GM18909 (cell line): ENCODE data around the gene CD72.

Experiments
- ATAC-seq: cut with Tn5 transposase; IDR thresholded peaks from one replicate; pipeline ENCODE4 v1.9.1; 2021; ENCODE audit warnings: mild to moderate bottlenecking; ENCODE audit not compliant: unreplicated experiment, poor library complexity

Gene CD72

DNA sequence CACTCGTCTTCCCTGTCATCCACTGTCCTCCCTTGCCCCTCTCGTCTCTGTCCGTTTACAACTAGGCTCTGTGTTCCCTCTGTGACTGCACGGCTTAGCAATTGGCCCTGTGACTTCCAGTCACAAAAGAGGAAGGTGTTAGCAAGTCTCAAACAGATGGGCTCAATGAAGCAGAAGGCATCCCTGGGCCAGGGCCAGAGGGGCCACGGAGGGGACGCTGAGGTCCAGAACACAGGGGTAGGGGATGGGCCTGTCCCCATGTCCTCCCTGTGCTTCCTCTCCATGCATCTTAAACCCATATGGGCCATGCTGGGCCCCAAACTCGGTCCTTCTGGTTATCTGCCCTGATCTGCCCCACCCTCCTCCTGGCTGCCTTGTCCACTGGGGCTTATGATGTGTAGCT lies at the start of gene CD72:
Gene CD72, minus strand, starts transcription at position 89 of the 403 bp plus-strand sequence. CDS start 110 bp downstream, outside the sequence.
- no peak for ATAC-seq

- ATAC-seq, result no peak
Measured at GRCh38 chr9:35667939-35668338, 49.7 kb upstream of the CD72 start.

- ATAC-seq, result no peak
Measured at GRCh38 chr9:35666549-35666948, 48.3 kb upstream of the CD72 start.

GRCh38 chr9:35666045-35666444 lies 47.8 kb upstream of the CD72 start:
- ATAC-seq, result no peak

DNA sequence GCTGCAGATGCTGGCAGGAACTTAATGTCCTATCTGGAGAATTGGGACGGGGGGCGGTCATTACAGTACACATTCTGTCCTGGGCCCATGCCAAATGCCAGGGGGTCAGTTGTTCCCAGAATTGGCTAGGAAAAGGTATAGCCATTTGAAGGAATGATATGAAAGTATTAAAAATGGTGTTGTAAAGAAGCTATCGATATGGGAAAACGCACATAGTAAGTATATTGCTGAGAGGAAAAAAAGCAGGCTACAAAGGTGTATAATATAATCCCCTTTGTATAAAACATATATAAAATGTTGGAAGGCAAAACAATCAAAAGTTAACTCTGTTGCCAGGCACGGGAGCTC lies 47.2 kb upstream of the CD72 start:
- ATAC-seq, result no peak

GRCh38 chr9:35664531-35665470 lies 46.6 kb upstream of the CD72 start, which contains the start of gene ARHGEF39:
Gene ARHGEF39, minus strand, starts transcription at chr9:35665195. Its CDS starts 26 bp downstream, at chr9:35665169.
- peak; percentile 71 for ATAC-seq

DNA sequence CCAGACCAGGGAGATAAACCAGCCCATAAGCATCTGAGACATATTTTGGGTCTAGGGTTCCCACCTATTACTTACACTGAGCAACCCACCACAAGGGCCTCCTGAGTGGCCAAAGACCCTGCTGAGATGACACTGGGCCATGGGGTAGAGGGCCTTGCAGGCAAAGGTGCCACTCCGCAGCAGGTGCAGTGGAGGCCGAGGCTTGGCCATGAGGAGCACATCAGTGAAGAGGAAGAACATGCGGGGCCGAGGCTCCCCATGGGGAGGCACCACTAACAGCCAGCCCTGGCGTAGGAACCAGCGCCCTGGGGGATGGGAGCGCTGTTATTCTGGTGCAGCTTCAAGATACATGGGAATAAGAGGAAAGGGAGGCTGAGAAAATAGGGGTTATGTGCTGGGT lies 44.2 kb upstream of the CD72 start:
- ATAC-seq, result no peak

DNA sequence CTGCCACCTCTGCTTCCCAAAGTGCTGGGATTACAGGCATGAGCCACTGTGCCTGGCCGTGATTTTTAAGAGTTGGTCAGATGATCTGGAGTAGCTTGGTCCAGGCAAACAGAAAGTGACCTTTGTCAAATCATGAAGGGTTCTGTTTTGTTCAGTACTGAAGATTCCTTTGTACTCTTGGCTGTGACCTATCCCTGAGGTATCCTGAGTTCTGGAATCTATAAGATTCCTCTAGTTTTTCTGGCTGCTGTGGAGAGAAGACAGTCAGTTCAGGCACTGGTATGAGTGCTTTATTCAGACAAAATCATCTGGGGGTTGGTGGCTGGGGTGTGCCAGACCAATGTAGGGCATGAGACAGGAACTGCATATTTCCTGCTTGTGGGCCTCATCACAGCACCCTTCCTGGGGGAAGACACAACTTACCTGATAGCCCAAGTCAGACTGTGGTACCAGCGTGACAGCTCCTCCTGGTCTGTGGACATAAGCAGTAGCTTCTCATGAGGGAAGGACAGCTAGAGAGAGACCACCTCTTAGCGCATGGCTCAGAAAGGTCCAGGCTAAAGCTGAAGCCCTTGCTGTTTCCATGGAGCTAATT lies 43.6 kb upstream of the CD72 start:
- ATAC-seq, result no peak

DNA sequence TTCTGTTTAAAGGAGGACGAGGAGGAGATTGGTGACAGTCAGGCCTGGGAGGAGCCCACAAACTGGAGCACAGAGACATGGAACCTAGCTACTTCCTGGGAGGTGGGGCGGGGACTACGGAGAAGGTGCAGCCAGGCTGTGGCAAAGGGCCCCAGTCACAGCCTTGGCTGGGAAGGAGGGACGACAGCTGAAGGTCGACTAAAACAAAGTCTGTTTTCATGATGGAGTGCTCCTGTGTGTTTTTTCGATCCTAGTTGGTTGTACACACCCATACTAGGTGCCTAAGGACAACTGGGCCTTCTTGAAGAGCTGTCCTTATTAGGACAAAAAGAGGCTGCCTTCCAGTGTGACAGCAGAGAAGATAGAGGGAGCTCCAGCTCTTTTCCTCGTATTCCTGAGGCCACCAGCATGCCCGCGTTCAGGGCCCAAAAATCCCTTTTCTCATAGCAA lies 42.8 kb upstream of the CD72 start:
- ATAC-seq, result no peak

DNA sequence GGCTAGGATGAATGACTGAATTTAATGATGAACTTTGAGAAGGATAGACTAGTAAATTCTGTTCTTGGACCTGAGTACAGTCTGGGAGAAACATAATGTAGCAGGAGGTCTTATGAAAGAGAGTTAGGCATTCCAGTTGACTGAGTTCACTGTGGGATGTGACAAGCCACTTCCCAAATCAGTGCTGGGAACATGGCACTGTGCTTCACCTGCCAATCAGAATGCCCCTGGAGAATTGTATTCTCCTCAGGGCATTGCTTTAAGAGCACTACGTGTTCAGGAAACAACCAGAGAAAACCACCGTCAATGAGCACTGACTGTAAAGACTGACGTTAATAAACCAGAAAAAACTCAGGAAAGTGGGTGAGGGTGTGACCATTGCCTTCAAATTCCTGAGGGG lies 41.1 kb upstream of the CD72 start:
- ATAC-seq, result no peak

GRCh38 chr9:35658968-35659220 lies 40.7 kb upstream of the CD72 start:
- ATAC-seq, result no peak

GRCh38 chr9:35658137-35658967 lies 40.1 kb upstream of the CD72 start, which contains the start of gene CCDC107:
Gene CCDC107, plus strand, starts transcription at chr9:35658292. Its CDS starts 88 bp downstream, at chr9:35658380.
- peak; percentile 70 for ATAC-seq

DNA sequence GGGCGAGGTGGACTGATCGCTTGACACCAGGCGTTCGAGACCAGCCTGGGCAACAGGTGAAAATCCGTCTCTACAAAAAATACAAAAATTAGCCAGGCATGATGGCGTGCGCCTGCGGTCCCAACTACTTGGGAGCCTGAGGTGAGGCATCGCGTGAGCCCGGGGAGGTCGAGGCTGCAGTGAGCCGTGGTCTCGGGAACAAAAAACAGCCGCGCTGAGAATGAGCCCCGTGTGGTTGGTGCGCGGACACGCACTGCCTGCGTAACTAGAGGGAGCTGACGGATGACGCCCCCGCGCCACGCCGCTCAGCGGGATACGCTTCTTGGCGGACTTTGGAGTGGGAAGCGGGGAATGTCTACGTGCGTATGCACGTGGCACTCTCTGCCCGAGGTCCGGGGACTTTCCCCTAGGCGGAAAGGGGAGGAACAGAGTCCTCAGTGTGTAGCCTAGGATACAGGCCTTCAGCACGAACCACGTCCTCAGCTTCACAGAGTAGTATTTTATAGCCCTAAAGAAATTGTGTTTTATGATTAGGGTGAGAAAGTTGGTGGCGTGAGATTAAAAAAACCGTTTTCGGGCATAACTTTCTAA lies 39.4 kb upstream of the CD72 start, which contains the start of gene RMRP:
Gene RMRP, minus strand, starts transcription at position 474 of the 591 bp plus-strand sequence.
- ATAC-seq, result peak; percentile 88

- ATAC-seq, result no peak
Measured at GRCh38 chr9:35656831-35657545, 38.8 kb upstream of the CD72 start.

GRCh38 chr9:35656348-35656747 lies 38.1 kb upstream of the CD72 start:
- ATAC-seq, result no peak

GRCh38 chr9:35653611-35654010 lies 35.4 kb upstream of the CD72 start:
- no peak for ATAC-seq

GRCh38 chr9:35652829-35653209 lies 34.6 kb upstream of the CD72 start:
- ATAC-seq, result no peak

DNA sequence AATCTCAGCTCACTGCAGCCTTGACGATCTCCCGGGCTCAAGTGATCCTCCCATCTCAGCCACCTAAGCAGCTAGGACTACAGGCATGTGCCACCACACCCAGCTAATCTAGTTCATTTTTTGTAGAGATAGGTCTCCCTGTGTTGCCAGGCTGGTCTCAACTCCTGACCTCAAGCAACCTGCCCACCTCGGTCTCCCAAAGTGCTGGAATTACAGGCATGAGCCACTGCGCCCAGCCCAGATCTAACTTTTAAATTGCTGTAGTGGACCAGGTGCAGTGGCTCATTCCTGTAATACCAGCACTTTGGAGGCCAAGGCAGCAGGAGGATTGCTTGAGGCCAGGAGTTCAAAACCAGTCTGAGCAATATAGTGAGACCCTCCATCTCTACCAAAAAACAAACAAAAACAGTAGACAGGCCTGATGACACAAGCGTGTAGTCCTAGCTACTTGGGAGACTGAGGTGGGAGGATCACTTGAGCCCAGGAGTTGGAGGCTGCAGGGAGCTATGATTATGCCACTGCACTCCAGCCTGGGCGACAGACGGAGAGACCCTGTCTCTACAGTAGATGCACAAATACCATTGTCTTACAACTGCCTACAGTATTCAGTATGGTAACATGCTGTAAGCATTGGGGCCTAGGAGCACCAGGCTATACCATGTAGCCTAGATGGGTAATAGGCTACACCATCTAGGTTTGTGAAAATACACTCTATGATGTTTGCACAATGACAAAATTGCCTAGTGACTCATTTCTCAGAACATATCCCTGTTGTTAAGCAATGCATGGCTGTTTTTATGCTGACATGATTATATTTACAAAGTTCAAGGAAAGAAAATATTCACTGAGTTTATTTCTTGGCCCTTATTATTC lies 34.0 kb upstream of the CD72 start:
- ATAC-seq, result no peak
